Measurements from ENCODE around the gene CISTR. TPM values are rescaled to one million over a fixed set of nuclear protein-coding genes. Genes with fewer than 3 reads are reported as not detected.
A peak's percentile ranks its signal among the peaks of the same experiment; 100 is the strongest.

Gene CISTR
- polyA plus RNA-seq, 1 experiment, result not detected

DNA sequence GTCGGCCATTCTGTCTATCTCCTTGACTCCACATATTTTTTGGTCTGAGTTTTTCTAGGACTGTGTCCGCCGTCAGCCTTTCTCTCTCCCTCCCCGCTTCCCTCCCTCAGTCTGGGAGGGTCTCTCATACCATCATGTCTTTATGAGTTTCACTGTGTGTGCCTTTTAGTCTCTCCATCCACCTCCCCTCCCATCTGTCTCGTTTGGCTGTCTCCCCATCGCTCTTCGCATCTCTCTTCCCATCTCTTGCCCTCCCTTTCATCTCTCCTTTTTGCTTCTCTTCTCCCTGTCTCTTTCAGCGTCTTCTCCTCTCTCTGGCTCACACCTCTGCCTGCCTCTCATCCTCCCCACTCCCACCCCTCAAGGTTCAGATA lies 6.9 kb upstream of the CISTR start:
- CTCF ChIA-PET, result interaction anchor here (2.7 to 7.8 kb wide), 2 partner anchors 7 to 13 kb away, joined by 15 to 91 read pairs; no protein-coding TSS in a partner anchor
- POLR2A ChIA-PET, result no interaction called here
- no peaks in the 10 kb centered on the region; the same call in 1 of the 2 replicates for H3K9me3 ChIP-seq (ENCODE audit: control insufficient read depth, insufficient read depth, low read length)
- H3K27ac ChIP-seq (ENCODE audit: low read depth, low read length), result no peak overlapping the region
- no peak overlapping the region for H3K4me3 ChIP-seq (ENCODE audit: low read depth, low read length)
- H3K27me3 ChIP-seq (ENCODE audit: control insufficient read depth, insufficient read depth, low read length), result peaks cover 31% of the 10 kb centered on the region
- TF ChIP-seq, protein P1, sequence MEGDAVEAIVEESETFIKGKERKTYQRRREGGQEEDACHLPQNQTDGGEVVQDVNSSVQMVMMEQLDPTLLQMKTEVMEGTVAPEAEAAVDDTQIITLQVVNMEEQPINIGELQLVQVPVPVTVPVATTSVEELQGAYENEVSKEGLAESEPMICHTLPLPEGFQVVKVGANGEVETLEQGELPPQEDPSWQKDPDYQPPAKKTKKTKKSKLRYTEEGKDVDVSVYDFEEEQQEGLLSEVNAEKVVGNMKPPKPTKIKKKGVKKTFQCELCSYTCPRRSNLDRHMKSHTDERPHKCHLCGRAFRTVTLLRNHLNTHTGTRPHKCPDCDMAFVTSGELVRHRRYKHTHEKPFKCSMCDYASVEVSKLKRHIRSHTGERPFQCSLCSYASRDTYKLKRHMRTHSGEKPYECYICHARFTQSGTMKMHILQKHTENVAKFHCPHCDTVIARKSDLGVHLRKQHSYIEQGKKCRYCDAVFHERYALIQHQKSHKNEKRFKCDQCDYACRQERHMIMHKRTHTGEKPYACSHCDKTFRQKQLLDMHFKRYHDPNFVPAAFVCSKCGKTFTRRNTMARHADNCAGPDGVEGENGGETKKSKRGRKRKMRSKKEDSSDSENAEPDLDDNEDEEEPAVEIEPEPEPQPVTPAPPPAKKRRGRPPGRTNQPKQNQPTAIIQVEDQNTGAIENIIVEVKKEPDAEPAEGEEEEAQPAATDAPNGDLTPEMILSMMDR (IDR thresholded peaks at IDR 0.05; ENCODE audit: low read depth, low read length), result no peak
- no peak for DNase-seq (ENCODE audit: low read depth, low spot score)

DNA sequence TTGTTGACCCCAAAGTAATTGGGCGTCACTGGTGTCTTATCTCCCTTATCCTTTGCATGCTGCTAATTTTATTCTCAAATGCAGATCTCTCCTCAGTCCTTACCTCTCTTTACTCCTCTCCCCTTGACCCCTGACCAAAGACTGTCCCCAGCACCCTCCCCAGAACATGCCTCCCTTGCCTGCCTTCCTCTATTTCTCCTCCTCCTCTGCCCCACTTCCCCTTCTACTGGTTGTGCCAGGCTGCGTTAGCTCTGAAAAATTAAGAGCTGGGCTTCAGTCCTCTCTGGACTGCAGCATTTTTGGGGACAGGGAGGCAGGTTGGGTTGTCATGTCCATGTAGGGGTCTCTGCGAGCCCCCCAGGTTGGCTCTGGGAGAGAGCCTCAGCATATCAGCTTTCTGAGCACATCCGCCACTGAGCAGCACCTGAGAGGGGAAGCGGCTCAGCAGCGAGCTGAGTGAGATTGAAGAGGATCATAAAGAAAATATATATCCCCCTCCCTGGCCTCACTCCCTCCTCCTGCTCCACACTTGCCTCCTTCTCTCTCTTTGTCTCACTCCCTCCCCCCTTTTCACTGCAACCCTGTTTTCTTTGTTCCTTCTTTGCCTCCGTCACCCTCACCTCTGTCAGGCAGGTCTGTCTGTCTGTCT lies 6.4 kb upstream of the CISTR start:
- no peak for DNase-seq (ENCODE audit: low read depth, low spot score)
- CTCF ChIA-PET, result interaction anchor here (0.8 to 7.8 kb wide), 7 partner anchors 8 to 96 kb away, joined by 3 to 91 read pairs (median 7); no protein-coding TSS in a partner anchor
- TF ChIP-seq, protein P1 (IDR thresholded peaks at IDR 0.05; ENCODE audit: low read depth, low read length), result no peak
- Histone ChIP-seq H3K9me3 (ENCODE audit: control insufficient read depth, insufficient read depth, low read length) (no peaks in the 10 kb centered on the region; the same call in 1 of the 2 replicates), H3K27ac (ENCODE audit: low read depth, low read length) (no peak overlapping the region), H3K4me3 (ENCODE audit: low read depth, low read length) (no peak overlapping the region), H3K27me3 (ENCODE audit: control insufficient read depth, insufficient read depth, low read length) (peaks cover 36% of the 10 kb centered on the region)
- POLR2A ChIA-PET, result no interaction called here

DNA sequence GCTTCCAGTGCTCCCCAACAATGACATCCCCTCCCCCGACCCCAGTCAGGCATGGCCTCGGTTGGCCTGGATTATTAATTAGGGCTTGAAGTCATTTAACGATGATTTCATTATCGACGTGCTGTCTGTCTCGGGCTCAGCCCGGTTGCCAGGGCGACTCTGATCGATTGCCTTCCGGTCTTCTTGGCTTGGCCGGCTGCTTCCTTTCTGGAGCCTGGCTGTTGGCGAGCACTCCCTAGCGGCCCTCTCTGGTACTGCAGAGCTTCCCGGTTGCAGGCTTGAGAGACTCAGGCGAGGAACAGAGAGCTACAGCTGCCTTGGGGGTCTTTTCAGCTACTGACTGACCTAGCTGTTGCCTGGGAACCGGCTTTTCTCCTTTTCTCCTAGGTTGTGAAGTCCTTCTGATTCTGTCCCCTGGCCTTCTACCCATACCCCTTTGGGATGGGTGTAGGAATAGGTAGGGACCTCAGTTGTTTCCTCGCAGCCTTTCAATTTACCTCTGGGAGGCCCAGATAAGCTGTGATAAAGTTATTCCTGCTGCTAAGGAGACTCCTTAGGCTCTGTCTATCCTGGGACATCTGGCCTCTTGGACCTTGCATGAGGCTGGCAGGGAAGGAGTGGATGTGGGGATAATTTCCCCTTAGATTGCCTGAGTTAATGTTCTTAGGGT lies 5.5 kb upstream of the CISTR start:
- Histone ChIP-seq H3K9me3 (ENCODE audit: control insufficient read depth, insufficient read depth, low read length) (no peaks in the 10 kb centered on the region; the same call in 1 of the 2 replicates), H3K27me3 (ENCODE audit: control insufficient read depth, insufficient read depth, low read length) (peaks cover 46% of the 10 kb centered on the region), H3K4me3 (ENCODE audit: low read depth, low read length) (no peak overlapping the region), H3K27ac (ENCODE audit: low read depth, low read length) (no peak overlapping the region)
- ChIA-PET CTCF (interaction anchor here (0.6 to 7.8 kb wide), 12 partner anchors 9 to 233 kb away, joined by 3 to 91 read pairs (median 6); no protein-coding TSS in a partner anchor), POLR2A (no interaction called here)
- TF ChIP-seq, protein P1 (IDR thresholded peaks at IDR 0.05; ENCODE audit: low read depth, low read length), result peak; percentile 92
- DNase-seq (ENCODE audit: low read depth, low spot score), result no peak

DNA sequence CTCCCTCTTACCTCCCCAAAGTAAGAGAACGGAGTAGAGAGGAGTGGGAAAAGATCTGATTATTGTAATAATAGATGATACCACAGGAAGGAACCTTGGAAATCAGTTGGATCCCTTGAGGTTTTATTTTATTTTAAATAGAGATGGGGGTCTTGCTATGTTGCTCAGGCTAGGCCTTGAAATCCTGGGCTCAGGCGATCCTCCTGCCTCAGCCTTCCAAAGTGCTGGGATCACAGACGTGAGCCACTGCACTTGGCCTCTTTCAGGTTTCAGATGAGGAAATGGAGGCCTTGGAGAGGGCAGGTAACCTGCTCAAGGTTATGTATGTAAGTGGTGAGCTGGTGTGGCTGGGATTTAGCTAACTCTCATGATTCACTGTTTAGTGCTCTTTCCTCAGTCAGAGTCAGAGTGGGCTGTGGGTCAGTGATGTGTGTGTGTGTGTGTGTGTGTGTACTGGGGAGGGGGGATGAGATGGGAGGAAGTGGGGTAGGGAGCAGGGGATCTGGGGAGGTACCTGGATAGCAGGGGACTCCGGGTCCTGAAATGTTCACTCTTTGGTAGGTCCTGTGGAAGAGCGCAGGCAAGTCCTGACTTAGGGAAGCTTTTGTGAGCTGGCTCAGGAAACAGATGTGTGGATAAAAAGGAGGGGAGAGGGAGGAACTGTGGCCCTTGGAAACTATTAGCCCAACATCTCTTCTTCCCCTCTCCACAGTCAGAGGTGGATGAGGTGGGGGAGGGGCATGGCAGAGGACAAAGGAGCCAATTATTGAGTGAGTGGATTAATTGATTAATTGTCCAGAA lies 4.7 kb upstream of the CISTR start:
- Histone ChIP-seq H3K4me3 (ENCODE audit: low read depth, low read length) (no peak overlapping the region), H3K27me3 (ENCODE audit: control insufficient read depth, insufficient read depth, low read length) (peaks cover 53% of the 10 kb centered on the region), H3K9me3 (ENCODE audit: control insufficient read depth, insufficient read depth, low read length) (no peaks in the 10 kb centered on the region; the same call in none of the 2 replicates), H3K27ac (ENCODE audit: low read depth, low read length) (no peak overlapping the region)
- TF ChIP-seq, protein P1 (IDR thresholded peaks at IDR 0.05; ENCODE audit: low read depth, low read length), result no peak
- CTCF ChIA-PET, result interaction anchor here (0.8 to 7.8 kb wide), 8 partner anchors 9 to 234 kb away, joined by 3 to 91 read pairs (median 8); no protein-coding TSS in a partner anchor
- POLR2A ChIA-PET, result interaction anchor here (0.6 kb wide), 1 partner anchor 417 kb away, joined by 3 read pairs; no protein-coding TSS in a partner anchor
- DNase-seq (ENCODE audit: low read depth, low spot score), result no peak
